Osteoblast (primary cell): ENCODE results near the gene PRKAR1B. TPM values are rescaled to one million over a fixed set of nuclear protein-coding genes. Genes with fewer than 3 reads are reported as not detected.

Source experiments
- DNase-seq: peaks from one replicate; pipeline ENCODE4 v3.0.0; 2011; ENCODE audit warnings: low spot score, mixed read lengths; ENCODE audit not compliant: insufficient read length; ENCODE audit errors: missing footprints
- H2AFZ ChIP-seq: 2 replicates; pipeline ENCODE4 v1.6.0; 2011; ENCODE audit warnings: mild to moderate bottlenecking, low read length
- H3K27ac ChIP-seq: 2 replicates; pipeline ENCODE4 v1.5.1; 2011; ENCODE audit warnings: mild to moderate bottlenecking, low read depth, low read length, moderate library complexity
- H3K27me3 ChIP-seq: 2 replicates; pipeline ENCODE4 v1.6.0; 2012; ENCODE audit warnings: mild to moderate bottlenecking, control low read depth, inconsistent platforms, low read length, moderate library complexity; ENCODE audit not compliant: insufficient read depth
- H3K36me3 ChIP-seq: 2 replicates; pipeline ENCODE4 v1.5.1; 2011; ENCODE audit warnings: mild to moderate bottlenecking, low read length, control low read depth, moderate library complexity; ENCODE audit not compliant: insufficient read depth
- H3K4me1 ChIP-seq: 2 replicates; pipeline ENCODE4 v1.5.1; 2011; ENCODE audit warnings: mild to moderate bottlenecking, low read length, control low read depth, moderate library complexity; ENCODE audit not compliant: insufficient read depth
- H3K4me2 ChIP-seq: 2 replicates; pipeline ENCODE4 v1.6.0; 2011; ENCODE audit warnings: mild to moderate bottlenecking, low read length; ENCODE audit not compliant: insufficient read depth
- H3K4me3 ChIP-seq: fragments of 200-600 bp; sonication (generic); 3 replicates; pipeline ENCODE4 v1.5.1; 2012; ENCODE audit warnings: mild to moderate bottlenecking, low read length, inconsistent platforms; ENCODE audit not compliant: insufficient read depth
- H3K79me2 ChIP-seq: 2 replicates; pipeline ENCODE4 v1.6.0; 2012; ENCODE audit warnings: mild to moderate bottlenecking, low read length, control low read depth, inconsistent platforms; ENCODE audit not compliant: insufficient read depth
- H3K9me3 ChIP-seq: 2 replicates; pipeline ENCODE4 v1.5.1; 2011; ENCODE audit warnings: low read depth, low read length, control low read depth
- H4K20me1 ChIP-seq: 2 replicates; pipeline ENCODE4 v1.6.0; 2012; ENCODE audit warnings: mild to moderate bottlenecking, low read length, control low read depth; ENCODE audit not compliant: insufficient read depth
- CTCF ChIP-seq: IDR thresholded peaks from 2 replicates; pipeline ENCODE4 v1.5.1; 2011; ENCODE audit warnings: mild to moderate bottlenecking, low read depth, low read length, moderate library complexity; ENCODE audit errors: extremely low read depth
- total RNA-seq: library from RNA; depleted of rRNA; stranded (reverse); fragments of >200 nt; gene quantifications from 2 replicates; pipeline ENCODE4 v1.2.3, GENCODE V29; 2012

Gene PRKAR1B
- total RNA-seq, 1 donor, result 6.5 TPM

DNA sequence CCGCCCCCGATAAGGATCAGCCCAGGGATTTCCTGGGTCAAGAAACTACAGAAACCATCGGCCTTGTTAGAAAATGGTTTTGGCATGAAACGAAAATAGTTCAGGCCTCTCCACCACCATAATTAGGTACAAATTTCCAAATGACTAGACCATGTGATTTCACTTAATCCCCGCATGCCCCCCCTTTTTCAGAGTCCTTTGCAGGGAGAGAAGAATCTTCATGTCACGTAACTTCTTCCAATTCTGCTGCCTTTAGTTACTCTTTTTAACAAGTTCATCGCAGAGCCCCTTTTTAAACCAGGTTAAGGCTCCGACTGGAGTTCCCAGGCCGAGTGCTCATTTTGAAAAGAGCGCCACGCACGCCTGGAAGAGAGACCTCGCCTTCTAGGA lies 210.9 kb downstream of the PRKAR1B start:
- peak overlapping the region; percentile 77 for H3K4me2 ChIP-seq
- no peak overlapping the region for H3K27ac ChIP-seq
- peaks cover 66% of the 10 kb centered on the region for H3K79me2 ChIP-seq
- no peaks in the 10 kb centered on the region for H3K9me3 ChIP-seq
- H3K4me1 ChIP-seq, result peaks cover 34% of the 10 kb centered on the region
- H3K27me3 ChIP-seq, result peaks cover 7% of the 10 kb centered on the region
- H3K36me3 ChIP-seq, result peaks cover 5% of the 10 kb centered on the region
- no peak for TF ChIP-seq CTCF
- no peak overlapping the region for H2AFZ ChIP-seq
- H4K20me1 ChIP-seq, result peaks cover 18% of the 10 kb centered on the region
- DNase-seq, result no peak
- peak overlapping the region; percentile 91 for H3K4me3 ChIP-seq

- Histone ChIP-seq H3K9me3 (no peaks in the 10 kb centered on the region), H3K4me2 (peak overlapping the region; percentile 77), H3K27me3 (peaks cover 2% of the 10 kb centered on the region), H2AFZ (no peak overlapping the region), H3K4me1 (peaks cover 31% of the 10 kb centered on the region), H3K27ac (peak overlapping the region; percentile 45), H3K4me3 (no peak overlapping the region), H4K20me1 (peaks cover 13% of the 10 kb centered on the region), H3K79me2 (peaks cover 66% of the 10 kb centered on the region), H3K36me3 (peaks cover 5% of the 10 kb centered on the region)
- no peak for TF ChIP-seq CTCF
- no peak for DNase-seq
Measured at GRCh38 chr7:515628-516027, 211.5 kb downstream of the PRKAR1B start.

GRCh38 chr7:514651-515598 lies 212.2 kb downstream of the PRKAR1B start:
- H2AFZ ChIP-seq, result no peak overlapping the region
- H3K36me3 ChIP-seq, result peaks cover 7% of the 10 kb centered on the region
- no peaks in the 10 kb centered on the region for H3K9me3 ChIP-seq
- H3K4me1 ChIP-seq, result peaks cover 30% of the 10 kb centered on the region
- peaks cover 69% of the 10 kb centered on the region for H3K79me2 ChIP-seq
- no peaks in the 10 kb centered on the region for H3K27me3 ChIP-seq
- H3K4me3 ChIP-seq, result peak overlapping the region; percentile 13
- peak overlapping the region; percentile 77 for H3K4me2 ChIP-seq
- H4K20me1 ChIP-seq, result peaks cover 13% of the 10 kb centered on the region
- DNase-seq, result peak; percentile 98
- TF ChIP-seq CTCF, result no peak
- peak overlapping the region; percentile 87 for H3K27ac ChIP-seq

DNA sequence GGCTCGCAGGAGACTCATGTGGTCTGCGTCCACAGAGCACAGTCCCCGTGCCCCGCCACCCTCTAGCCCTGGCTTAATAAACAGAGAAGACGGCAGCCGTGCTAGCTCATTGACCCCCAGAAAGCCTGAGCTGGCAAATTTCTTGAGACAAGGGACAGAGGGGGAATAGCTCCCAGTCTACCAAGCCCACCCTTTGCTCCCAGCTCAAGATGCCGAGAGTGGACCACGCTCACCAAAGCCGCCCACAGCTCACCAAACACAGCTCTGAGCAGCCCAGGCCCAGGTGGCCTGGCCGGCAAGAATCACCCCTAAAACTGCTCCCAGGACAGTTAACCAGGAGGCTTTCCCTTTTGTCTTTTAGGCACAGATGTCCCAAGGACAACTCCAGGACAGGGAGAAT lies 212.8 kb downstream of the PRKAR1B start:
- Histone ChIP-seq H3K9me3 (no peaks in the 10 kb centered on the region), H3K4me3 (no peak overlapping the region), H4K20me1 (peaks cover 13% of the 10 kb centered on the region), H3K27me3 (no peaks in the 10 kb centered on the region), H2AFZ (peak overlapping the region; percentile 82), H3K27ac (peak overlapping the region; percentile 87), H3K4me1 (peaks cover 30% of the 10 kb centered on the region), H3K79me2 (peaks cover 75% of the 10 kb centered on the region), H3K4me2 (peak overlapping the region; percentile 54), H3K36me3 (peaks cover 14% of the 10 kb centered on the region)
- no peak for DNase-seq
- no peak for TF ChIP-seq CTCF
